Natural killer cell (primary cell): Measurements from ENCODE around the gene CDC37. TPM values are rescaled to one million over a fixed set of nuclear protein-coding genes. Genes with fewer than 3 reads are reported as not detected.
A peak's percentile ranks its signal among the peaks of the same experiment; 100 is the strongest.

Experiments used
- ATAC-seq, 3 donors: fragments of 150-1000 bp in 2 of 3; fragments of 200-7000 bp in 1 of 3; cut with Tn5 transposase; 1 replicate in 1 of 3; 2 replicates in 2 of 3; pipeline ENCODE4 v1.10.0; 2021; ENCODE audit warnings: mild to moderate bottlenecking in 2 of 3, moderate library complexity in 2 of 3
- DNase-seq, 2 donors: peaks; one replicate each; pipeline versions ENCODE4 v3.0.0 to v3.0.0-alpha.2; 2013 to 2021; ENCODE audit warnings: mixed read lengths in 1 of 2
- H3K27ac ChIP-seq: one replicate; pipeline ENCODE4 v1.5.1; 2013; ENCODE audit warnings: mild to moderate bottlenecking, low read length
- H3K27me3 ChIP-seq: one replicate; pipeline ENCODE4 v1.6.1; 2013; ENCODE audit warnings: low read length; ENCODE audit not compliant: control insufficient read depth, insufficient read depth
- H3K36me3 ChIP-seq: one replicate; pipeline ENCODE4 v1.6.1; 2013; ENCODE audit warnings: low read length; ENCODE audit not compliant: control insufficient read depth, insufficient read depth
- H3K4me1 ChIP-seq: one replicate; pipeline ENCODE4 v1.6.1; 2013; ENCODE audit warnings: low read length; ENCODE audit not compliant: control insufficient read depth, insufficient read depth
- H3K4me3 ChIP-seq: one replicate; pipeline ENCODE4 v1.5.1; 2013; ENCODE audit warnings: low read length
- H3K9me3 ChIP-seq: one replicate; pipeline ENCODE4 v1.6.1; 2013; ENCODE audit warnings: low read length; ENCODE audit not compliant: control insufficient read depth, insufficient read depth
- H3K27ac Mint-ChIP-seq, 2 donors: one replicate each; pipeline ENCODE4 v1.8.0; 2022; ENCODE audit warnings: mild to moderate bottlenecking in 2 of 2, mixed read lengths in 2 of 2, moderate library complexity in 1 of 2
- H3K27me3 Mint-ChIP-seq, 2 donors: one replicate each; pipeline ENCODE4 v1.8.0; 2022; ENCODE audit warnings: low read depth in 2 of 2, mixed read lengths in 2 of 2
- H3K36me3 Mint-ChIP-seq: one replicate; pipeline ENCODE4 v1.8.0; 2022; ENCODE audit warnings: mixed read lengths
- H3K4me1 Mint-ChIP-seq, 2 donors: one replicate each; pipeline ENCODE4 v1.8.0; 2022; ENCODE audit warnings: mixed read lengths in 2 of 2
- H3K4me3 Mint-ChIP-seq: one replicate; pipeline ENCODE4 v1.8.0; 2022; ENCODE audit warnings: mild to moderate bottlenecking, moderate library complexity, mixed read lengths
- H3K9me3 Mint-ChIP-seq, 2 donors: one replicate each; pipeline ENCODE4 v1.8.0; 2022; ENCODE audit warnings: mixed read lengths in 2 of 2
- WGBS: methylation state at CpG from one replicate; pipeline ENCODE4 v1.1.7; 2013; ENCODE audit warnings: missing lambda C conversion rate; ENCODE audit not compliant: insufficient coverage; 5-methylcytosine and 5-hydroxymethylcytosine counted together
- intact Hi-C: fragments of 100-400 bp; cut with micrococcal nuclease; formaldehyde crosslinking; loops from one replicate; pipeline ENCODE4 v1.14.2; 2022
- total RNA-seq, 4 donors: library from RNA; stranded (reverse); fragments of 120-200 nt in 1 of 4; gene quantifications; one replicate each; pipeline versions ENCODE4 v1.2.3 to v1.2.4, GENCODE V29; 2013 to 2022
- TF ChIP-seq, protein P1 (sequence below): fragments of 200-600 bp; IDR thresholded peaks from one replicate; pipeline ENCODE4 v1.8.0; 2022; ENCODE audit warnings: antibody characterized with exemption

CDC37 gene
- total RNA-seq, 3 donors from 2014 or later (not counting 1 experiment from before 2014, with no cell fraction given): 211 to 242 (median 223) TPM

DNA sequence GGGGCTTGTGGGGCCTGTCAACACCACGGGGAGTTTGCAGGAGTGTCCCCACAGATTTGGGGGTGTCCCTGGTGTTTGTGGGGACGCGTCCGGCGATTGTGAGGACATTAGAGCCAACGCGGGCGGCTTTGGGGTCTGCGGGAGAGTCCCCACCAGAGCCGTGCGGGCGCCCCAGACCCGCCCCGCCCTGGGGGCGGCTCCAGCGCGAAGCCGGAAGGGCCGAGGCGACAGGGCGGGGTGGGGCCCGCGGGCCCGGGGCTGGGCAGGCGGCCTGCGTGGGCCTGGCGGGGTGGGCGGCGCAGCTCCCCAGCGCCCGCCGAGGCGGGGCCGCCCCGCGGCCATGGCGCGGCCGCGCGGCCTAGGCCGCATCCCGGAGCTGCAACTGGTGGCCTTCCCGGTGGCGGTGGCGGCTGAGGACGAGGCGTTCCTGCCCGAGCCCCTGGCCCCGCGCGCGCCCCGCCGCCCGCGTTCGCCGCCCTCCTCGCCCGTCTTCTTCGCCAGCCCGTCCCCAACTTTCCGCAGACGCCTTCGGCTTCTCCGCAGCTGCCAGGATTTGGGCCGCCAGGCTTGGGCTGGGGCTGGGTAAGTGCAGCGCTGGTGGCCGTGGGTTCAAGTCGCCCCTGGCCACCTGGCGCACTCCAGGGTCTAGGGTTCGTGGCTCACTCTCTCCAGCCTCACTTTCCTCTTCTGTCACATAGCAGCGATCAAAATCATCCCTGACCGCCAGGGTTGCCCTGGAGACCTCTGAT, 27.3 kb upstream of the CDC37 start:
- Histone ChIP-seq H3K4me1 (peaks cover 71% of the 10 kb centered on the region), H3K27ac (peak overlapping the region; percentile 97), H3K9me3 (no peaks in the 10 kb centered on the region), H3K4me3 (peak overlapping the region; percentile 52), H3K27me3 (no peaks in the 10 kb centered on the region), H3K36me3 (no peaks in the 10 kb centered on the region)
- Mint-ChIP-seq H3K9me3 (peaks cover 2 to 3% of the 10 kb centered on the region in 2 donors), H3K27ac (peak overlapping the region; percentile 95 to 96), H3K36me3 (peaks cover 7% of the 10 kb centered on the region), H3K4me1 (peaks cover 59 to 72% of the 10 kb centered on the region in 2 donors), H3K27me3 (peaks cover 3 to 7% of the 10 kb centered on the region in 2 donors), H3K4me3 (peak overlapping the region; percentile 95)
- TF ChIP-seq, protein P1, sequence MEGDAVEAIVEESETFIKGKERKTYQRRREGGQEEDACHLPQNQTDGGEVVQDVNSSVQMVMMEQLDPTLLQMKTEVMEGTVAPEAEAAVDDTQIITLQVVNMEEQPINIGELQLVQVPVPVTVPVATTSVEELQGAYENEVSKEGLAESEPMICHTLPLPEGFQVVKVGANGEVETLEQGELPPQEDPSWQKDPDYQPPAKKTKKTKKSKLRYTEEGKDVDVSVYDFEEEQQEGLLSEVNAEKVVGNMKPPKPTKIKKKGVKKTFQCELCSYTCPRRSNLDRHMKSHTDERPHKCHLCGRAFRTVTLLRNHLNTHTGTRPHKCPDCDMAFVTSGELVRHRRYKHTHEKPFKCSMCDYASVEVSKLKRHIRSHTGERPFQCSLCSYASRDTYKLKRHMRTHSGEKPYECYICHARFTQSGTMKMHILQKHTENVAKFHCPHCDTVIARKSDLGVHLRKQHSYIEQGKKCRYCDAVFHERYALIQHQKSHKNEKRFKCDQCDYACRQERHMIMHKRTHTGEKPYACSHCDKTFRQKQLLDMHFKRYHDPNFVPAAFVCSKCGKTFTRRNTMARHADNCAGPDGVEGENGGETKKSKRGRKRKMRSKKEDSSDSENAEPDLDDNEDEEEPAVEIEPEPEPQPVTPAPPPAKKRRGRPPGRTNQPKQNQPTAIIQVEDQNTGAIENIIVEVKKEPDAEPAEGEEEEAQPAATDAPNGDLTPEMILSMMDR: no peak
- 5% methylated on average over 75 of the region's 75 CpGs for WGBS
- intact Hi-C loops: loop anchor here (5.0 to 10.0 kb wide), 2 partner anchors 46 to 137 kb away; partner anchors contain the start of genes CDKN2D, KRI1 and TYK2
- peak; percentile 44 to 61 for DNase-seq
- peak; percentile 10 to 52 (median 21) for ATAC-seq

DNA sequence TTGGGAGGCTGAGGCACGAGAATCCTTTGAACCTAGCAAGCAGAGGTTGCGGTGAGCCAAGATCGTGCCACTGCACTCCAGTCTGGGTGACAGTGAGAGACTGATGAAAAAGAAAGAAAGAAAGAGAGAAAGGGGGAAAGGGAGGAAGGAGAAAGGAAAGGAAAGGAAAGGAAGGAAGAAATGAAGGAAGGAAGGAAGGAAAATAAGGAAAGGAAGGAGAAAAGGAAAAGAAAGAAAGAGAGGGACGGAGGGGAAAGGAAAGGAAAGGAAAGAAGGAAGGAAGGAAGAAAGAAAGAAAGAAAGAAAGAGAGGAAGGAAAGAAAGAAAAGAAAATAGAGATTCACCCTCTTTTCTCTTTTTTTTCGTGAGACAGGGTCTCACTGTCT, 25.6 kb upstream of the CDC37 start:
- H3K4me1 Mint-ChIP-seq: peaks cover 63 to 81% of the 10 kb centered on the region in 2 donors
- no peak for ATAC-seq
- H3K27me3 Mint-ChIP-seq: peaks cover 3 to 7% of the 10 kb centered on the region in 2 donors
- H3K36me3 Mint-ChIP-seq: peaks cover 7% of the 10 kb centered on the region
- Histone ChIP-seq H3K27me3 (no peaks in the 10 kb centered on the region), H3K9me3 (no peaks in the 10 kb centered on the region), H3K27ac (peak overlapping the region; percentile 97), H3K4me3 (no peak overlapping the region), H3K36me3 (no peaks in the 10 kb centered on the region), H3K4me1 (peaks cover 88% of the 10 kb centered on the region)
- intact Hi-C loops: loop anchor here (1.0 to 5.0 kb wide), 2 partner anchors 26 to 327 kb away; partner anchors contain the start of genes ANGPTL6 and CDC37
- H3K9me3 Mint-ChIP-seq: peaks cover 2 to 3% of the 10 kb centered on the region in 2 donors
- no peak for DNase-seq
- TF ChIP-seq, protein P1: no peak
- H3K4me3 Mint-ChIP-seq: peak overlapping the region; percentile 89
- H3K27ac Mint-ChIP-seq: peak overlapping the region; percentile 95 to 96
- WGBS: 76% methylated on average over 5 of the region's 5 CpGs

DNA sequence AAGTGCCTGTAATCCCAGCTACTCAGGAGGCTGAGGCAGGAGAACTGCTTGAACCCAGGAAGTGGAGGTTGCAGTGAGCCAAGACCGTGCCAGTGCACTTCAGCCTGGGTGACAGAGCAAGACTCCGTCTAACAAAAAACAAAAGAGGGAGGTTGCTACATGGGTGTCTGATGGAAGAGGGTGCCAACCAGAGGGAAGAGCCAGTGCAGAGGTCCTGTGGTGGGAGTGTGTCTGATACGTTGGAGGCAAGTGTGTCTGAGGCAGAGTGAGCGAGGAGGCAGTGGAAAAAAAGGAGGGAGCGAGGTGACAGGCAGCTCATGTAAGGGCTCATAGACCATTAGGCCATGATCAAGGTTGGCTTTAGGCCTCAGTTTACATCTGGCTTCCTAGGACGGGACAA, 23.8 kb upstream of the CDC37 start:
- no peak overlapping the region for H3K4me3 ChIP-seq
- peaks cover 7% of the 10 kb centered on the region for H3K27me3 ChIP-seq
- WGBS: 90% methylated on average over 6 of the region's 6 CpGs
- DNase-seq (no peak), ATAC-seq (no peak)
- intact Hi-C loops: loop anchor here (5.0 kb wide), 1 partner anchor 325 kb away; the partner anchor contains the start of gene ANGPTL6
- TF ChIP-seq, protein P1: no peak
- H3K27ac Mint-ChIP-seq: peak overlapping the region; percentile 95 to 96
- H3K27me3 Mint-ChIP-seq: peaks cover 3 to 9% of the 10 kb centered on the region in 2 donors
- H3K4me3 Mint-ChIP-seq: peak overlapping the region; percentile 89
- peaks cover 2 to 3% of the 10 kb centered on the region in 2 donors for H3K9me3 Mint-ChIP-seq
- peaks cover 83% of the 10 kb centered on the region for H3K4me1 ChIP-seq
- H3K36me3 Mint-ChIP-seq: peaks cover 7% of the 10 kb centered on the region
- no peaks in the 10 kb centered on the region for H3K36me3 ChIP-seq
- H3K27ac ChIP-seq: peak overlapping the region; percentile 97
- H3K9me3 ChIP-seq: no peaks in the 10 kb centered on the region
- H3K4me1 Mint-ChIP-seq: peaks cover 56 to 74% of the 10 kb centered on the region in 2 donors
